ENCODE data around the gene PPP1R12A. TPM values are rescaled to one million over a fixed set of nuclear protein-coding genes. Genes with fewer than 3 reads are reported as not detected.

Gene PPP1R12A
- total RNA-seq, 2 donors from 2014 or later: 68.7 to 86.9 TPM

GRCh38 chr12:79933532-79934264 is 1.2 kb downstream of the PPP1R12A start:
- TF ChIP-seq, protein P1, sequence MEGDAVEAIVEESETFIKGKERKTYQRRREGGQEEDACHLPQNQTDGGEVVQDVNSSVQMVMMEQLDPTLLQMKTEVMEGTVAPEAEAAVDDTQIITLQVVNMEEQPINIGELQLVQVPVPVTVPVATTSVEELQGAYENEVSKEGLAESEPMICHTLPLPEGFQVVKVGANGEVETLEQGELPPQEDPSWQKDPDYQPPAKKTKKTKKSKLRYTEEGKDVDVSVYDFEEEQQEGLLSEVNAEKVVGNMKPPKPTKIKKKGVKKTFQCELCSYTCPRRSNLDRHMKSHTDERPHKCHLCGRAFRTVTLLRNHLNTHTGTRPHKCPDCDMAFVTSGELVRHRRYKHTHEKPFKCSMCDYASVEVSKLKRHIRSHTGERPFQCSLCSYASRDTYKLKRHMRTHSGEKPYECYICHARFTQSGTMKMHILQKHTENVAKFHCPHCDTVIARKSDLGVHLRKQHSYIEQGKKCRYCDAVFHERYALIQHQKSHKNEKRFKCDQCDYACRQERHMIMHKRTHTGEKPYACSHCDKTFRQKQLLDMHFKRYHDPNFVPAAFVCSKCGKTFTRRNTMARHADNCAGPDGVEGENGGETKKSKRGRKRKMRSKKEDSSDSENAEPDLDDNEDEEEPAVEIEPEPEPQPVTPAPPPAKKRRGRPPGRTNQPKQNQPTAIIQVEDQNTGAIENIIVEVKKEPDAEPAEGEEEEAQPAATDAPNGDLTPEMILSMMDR (IDR thresholded peaks at IDR 0.05): no peak
- TF ChIP-seq POLR2AphosphoS5 (IDR thresholded peaks at IDR 0.05) (no peak), POLR2A (IDR thresholded peaks at IDR 0.05) (no peak)
- Histone ChIP-seq H3K4me1 (replicated peaks) (no peaks in the 10 kb centered on the region), H3K36me3 (no peaks in the 10 kb centered on the region), H3K4me3 (peak overlapping the region; percentile 92 to 94), H3K9me3 (no peaks in the 10 kb centered on the region), H3K27ac (peak overlapping the region; percentile 94 to 96), H3K27me3 (replicated peaks; ENCODE audit: insufficient read depth) (no peaks in the 10 kb centered on the region)
- intact Hi-C loops (cut with DNase I): loop anchor here (2.0 kb wide), 1 partner anchor 253 kb away; no protein-coding TSS in a partner anchor
- under 1% methylated on average over 15 of the region's 15 CpGs for WGBS
- no peak for DNase-seq (ENCODE audit: low spot score)

DNA sequence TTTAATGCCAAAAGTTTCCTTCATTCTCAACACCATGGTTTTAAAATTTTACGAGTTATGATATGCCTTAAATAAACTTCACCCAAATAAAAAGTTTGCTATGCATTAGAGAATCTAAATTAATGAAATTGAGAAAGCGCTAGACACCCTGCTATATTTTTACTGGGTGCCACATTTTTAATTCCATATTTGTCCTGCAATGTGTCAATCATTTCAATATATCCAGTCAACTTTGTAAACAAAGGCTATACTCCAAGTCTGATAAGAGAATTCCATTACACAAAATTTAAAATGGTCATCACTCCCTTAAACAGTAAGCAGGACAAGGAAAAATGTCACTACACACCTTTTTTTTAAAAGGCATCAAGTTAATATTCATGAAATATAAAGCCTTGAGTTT is 1.9 kb downstream of the PPP1R12A start:
- peak overlapping the region; percentile 94 to 96 for H3K27ac ChIP-seq
- no peaks in the 10 kb centered on the region for H3K36me3 ChIP-seq
- no peaks in the 10 kb centered on the region for H3K9me3 ChIP-seq
- TF ChIP-seq, protein P1 (IDR thresholded peaks at IDR 0.05): no peak
- no peak for TF ChIP-seq POLR2AphosphoS5 (IDR thresholded peaks at IDR 0.05)
- no peak for TF ChIP-seq POLR2A (IDR thresholded peaks at IDR 0.05)
- H3K27me3 ChIP-seq (replicated peaks; ENCODE audit: insufficient read depth): no peaks in the 10 kb centered on the region
- 63% methylated on average over 2 of the region's 2 CpGs for WGBS
- H3K4me1 ChIP-seq (replicated peaks): peaks cover 2% of the 10 kb centered on the region
- no peak for DNase-seq (ENCODE audit: low spot score)
- intact Hi-C loops (cut with DNase I): no loop called here
- peak overlapping the region; percentile 92 to 94 for H3K4me3 ChIP-seq

GRCh38 chr12:79932357-79932756 is 2.5 kb downstream of the PPP1R12A start:
- H3K4me1 ChIP-seq (replicated peaks): peaks cover 2% of the 10 kb centered on the region

GRCh38 chr12:79929065-79929464 is 5.8 kb downstream of the PPP1R12A start:
- DNase-seq (ENCODE audit: low spot score): no peak
- peaks cover 2% of the 10 kb centered on the region for H3K4me1 ChIP-seq (replicated peaks)
- H3K36me3 ChIP-seq: no peaks in the 10 kb centered on the region
- no peaks in the 10 kb centered on the region for H3K9me3 ChIP-seq
- WGBS: 95% methylated on average over 10 of the region's 10 CpGs
- H3K4me3 ChIP-seq: no peak overlapping the region
- H3K27ac ChIP-seq: no peak overlapping the region
- intact Hi-C loops (cut with DNase I): no loop called here
- TF ChIP-seq POLR2A (IDR thresholded peaks at IDR 0.05) (no peak), POLR2AphosphoS5 (IDR thresholded peaks at IDR 0.05) (no peak)
- TF ChIP-seq, protein P1 (IDR thresholded peaks at IDR 0.05): no peak
- H3K27me3 ChIP-seq (replicated peaks; ENCODE audit: insufficient read depth): no peaks in the 10 kb centered on the region

More at GRCh38 chr12:79932357-79932756, 2.5 kb downstream of the PPP1R12A start:
- Histone ChIP-seq H3K27me3 (replicated peaks; ENCODE audit: insufficient read depth) (no peaks in the 10 kb centered on the region), H3K27ac (peak overlapping the region in 1 of 2 donors; percentile 28), H3K36me3 (no peaks in the 10 kb centered on the region), H3K4me3 (peak overlapping the region in 1 of 2 donors; percentile 3), H3K9me3 (no peaks in the 10 kb centered on the region)
- 45% methylated on average over 5 of the region's 5 CpGs for WGBS
- DNase-seq (ENCODE audit: low spot score): no peak
- TF ChIP-seq POLR2A (IDR thresholded peaks at IDR 0.05) (no peak), POLR2AphosphoS5 (IDR thresholded peaks at IDR 0.05) (no peak)
- TF ChIP-seq, protein P1 (IDR thresholded peaks at IDR 0.05): no peak
- intact Hi-C loops (cut with DNase I): no loop called here

Data from prostate gland (tissue), 2 donors.